Activated naive CD4-positive, alpha-beta T cell treated with anti-CD3 and anti-CD28 coated beads, Interleukin-2, amount 50 U/mL, for 24 hours (primary cell): Measurements from ENCODE around the gene TASL.
"Not testable (repeated sequence)": the region's sequence is repeated elsewhere in the genome, so short reads cannot be mapped to it uniquely, and the experiment has no call there.

ENCODE experiments used
- H3K27ac Mint-ChIP-seq: one replicate; pipeline ENCODE4 v1.8.0; 2021; ENCODE audit warnings: mild to moderate bottlenecking, mixed read lengths
- H3K27me3 Mint-ChIP-seq: one replicate; pipeline ENCODE4 v1.8.0; 2021; ENCODE audit warnings: mixed read lengths
- H3K36me3 Mint-ChIP-seq: one replicate; pipeline ENCODE4 v1.8.0; 2021; ENCODE audit warnings: mixed read lengths
- H3K4me1 Mint-ChIP-seq: one replicate; pipeline ENCODE4 v1.8.0; 2021; ENCODE audit warnings: mixed read lengths
- H3K4me3 Mint-ChIP-seq: one replicate; pipeline ENCODE4 v1.8.0; 2021; ENCODE audit warnings: mild to moderate bottlenecking, mixed read lengths
- H3K9me3 Mint-ChIP-seq: one replicate; pipeline ENCODE4 v1.8.0; 2021; ENCODE audit warnings: mixed read lengths

TASL gene

DNA sequence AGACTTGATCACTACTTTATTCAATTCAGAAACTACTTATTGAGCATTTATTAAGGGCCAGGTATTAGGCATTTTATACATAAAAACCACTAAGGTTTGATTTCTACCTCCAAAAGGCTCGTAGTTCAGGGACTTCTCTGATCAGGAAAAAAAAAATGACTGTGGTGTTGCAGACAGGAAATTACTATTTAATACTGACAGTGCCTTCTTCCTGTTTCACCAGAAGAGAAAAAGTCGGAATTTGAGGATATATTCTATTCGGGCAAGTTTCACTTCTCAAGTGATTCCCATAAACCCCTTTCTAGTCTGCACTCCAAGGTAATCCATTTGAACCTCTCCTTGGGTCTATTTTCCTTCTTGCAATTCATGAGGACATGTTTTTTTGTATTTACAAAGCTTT is 15.3 kb upstream of the TASL start:
- no peaks in the 10 kb centered on the region for H3K36me3 Mint-ChIP-seq
- no peak overlapping the region for H3K4me3 Mint-ChIP-seq
- H3K27me3 Mint-ChIP-seq: no peaks in the 10 kb centered on the region
- H3K4me1 Mint-ChIP-seq: peaks cover 12% of the 10 kb centered on the region
- no peak overlapping the region for H3K27ac Mint-ChIP-seq
- H3K9me3 Mint-ChIP-seq: no peaks in the 10 kb centered on the region

- Mint-ChIP-seq H3K9me3 (no peaks in the 10 kb centered on the region), H3K27ac (no peak overlapping the region), H3K4me1 (peaks cover 12% of the 10 kb centered on the region), H3K36me3 (no peaks in the 10 kb centered on the region), H3K27me3 (no peaks in the 10 kb centered on the region), H3K4me3 (no peak overlapping the region)
These were observed 12.8 kb upstream of the TASL start for GRCh38 chrX:30590368-30590767.

DNA sequence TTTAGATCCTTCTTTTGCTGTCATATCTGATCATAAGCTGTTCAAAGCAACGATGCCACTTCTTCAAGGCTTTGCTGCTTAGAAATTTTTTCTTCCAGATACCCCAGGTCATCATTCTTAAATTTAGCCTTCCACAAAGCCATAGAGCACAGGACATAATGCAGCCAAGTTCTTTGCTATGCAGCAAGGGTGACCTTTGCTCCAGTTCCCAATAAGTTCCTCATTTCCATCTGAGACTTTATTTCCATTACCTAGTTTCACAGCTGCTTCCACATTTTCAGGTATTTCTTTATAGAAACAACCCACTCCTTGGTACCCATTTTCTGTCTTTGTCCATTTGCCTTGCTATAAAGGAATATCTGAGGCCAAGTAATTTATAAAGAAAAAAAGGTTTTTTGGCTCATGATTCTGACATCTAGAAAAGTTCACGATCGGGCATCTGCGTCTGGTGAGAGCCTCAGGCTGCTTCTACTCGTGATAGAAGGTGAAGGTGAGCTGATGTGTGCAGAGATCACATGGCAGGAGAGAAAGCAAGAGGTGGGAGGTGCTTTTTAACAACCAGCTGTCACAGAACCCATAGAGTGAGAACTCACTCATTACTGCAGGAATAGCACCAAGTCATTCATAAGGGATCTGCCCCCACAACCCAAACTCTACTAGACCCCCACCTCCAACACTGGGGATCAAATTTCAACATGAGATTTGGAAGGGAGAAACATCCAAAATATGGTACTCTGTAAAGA is 11.8 kb upstream of the TASL start:
- no peak overlapping the region for H3K4me3 Mint-ChIP-seq
- H3K4me1 Mint-ChIP-seq: peaks cover 12% of the 10 kb centered on the region
- H3K36me3 Mint-ChIP-seq: no peaks in the 10 kb centered on the region
- H3K27me3 Mint-ChIP-seq: no peaks in the 10 kb centered on the region
- H3K9me3 Mint-ChIP-seq: no peaks in the 10 kb centered on the region
- H3K27ac Mint-ChIP-seq: no peak overlapping the region

GRCh38 chrX:30586516-30586915 is 8.9 kb upstream of the TASL start:
- no peak overlapping the region for H3K27ac Mint-ChIP-seq
- no peak overlapping the region for H3K4me3 Mint-ChIP-seq
- H3K9me3 Mint-ChIP-seq: no peaks in the 10 kb centered on the region
- H3K27me3 Mint-ChIP-seq: no peaks in the 10 kb centered on the region
- no peaks in the 10 kb centered on the region for H3K4me1 Mint-ChIP-seq
- no peaks in the 10 kb centered on the region for H3K36me3 Mint-ChIP-seq

- no peaks in the 10 kb centered on the region for H3K4me1 Mint-ChIP-seq
- no peak overlapping the region for H3K27ac Mint-ChIP-seq
- H3K27me3 Mint-ChIP-seq: no peaks in the 10 kb centered on the region
- H3K9me3 Mint-ChIP-seq: no peaks in the 10 kb centered on the region
- no peak overlapping the region for H3K4me3 Mint-ChIP-seq
- H3K36me3 Mint-ChIP-seq: no peaks in the 10 kb centered on the region
These were observed 5.1 kb upstream of the TASL start for GRCh38 chrX:30582664-30583063.

- H3K9me3 Mint-ChIP-seq: no peaks in the 10 kb centered on the region
- no peaks in the 10 kb centered on the region for H3K27me3 Mint-ChIP-seq
- no peak overlapping the region for H3K27ac Mint-ChIP-seq
- H3K4me3 Mint-ChIP-seq: no peak overlapping the region
- H3K36me3 Mint-ChIP-seq: no peaks in the 10 kb centered on the region
- peaks cover 4% of the 10 kb centered on the region for H3K4me1 Mint-ChIP-seq
These were observed 3.1 kb upstream of the TASL start for GRCh38 chrX:30580641-30581040.

GRCh38 chrX:30576881-30577280 is 685 bp downstream of the TASL start:
- peak overlapping the region; percentile 93 for H3K4me3 Mint-ChIP-seq
- peak overlapping the region; percentile 97 for H3K27ac Mint-ChIP-seq
- H3K4me1 Mint-ChIP-seq: peaks cover 24% of the 10 kb centered on the region
- no peaks in the 10 kb centered on the region for H3K27me3 Mint-ChIP-seq
- no peaks in the 10 kb centered on the region for H3K9me3 Mint-ChIP-seq
- H3K36me3 Mint-ChIP-seq: peaks cover 7% of the 10 kb centered on the region

DNA sequence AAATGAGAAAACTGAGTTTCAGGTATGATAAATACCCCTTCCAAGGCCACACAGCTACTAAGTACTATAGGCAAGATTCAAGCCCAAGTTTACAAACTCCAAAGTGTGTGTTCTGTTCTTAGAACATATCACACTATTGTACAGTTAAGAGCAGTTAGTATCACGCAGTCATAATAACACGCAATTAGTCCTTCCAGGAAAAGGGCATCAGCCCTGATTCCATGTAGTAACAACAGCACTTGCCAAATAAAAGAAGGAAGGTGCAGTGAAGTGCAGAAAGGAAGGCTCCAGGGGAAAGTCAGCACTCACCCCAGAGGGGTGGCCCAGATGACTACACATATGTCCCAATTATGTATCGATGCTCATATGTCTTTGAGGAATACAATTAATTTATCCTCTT is 4.4 kb downstream of the TASL start:
- no peaks in the 10 kb centered on the region for H3K27me3 Mint-ChIP-seq
- peaks cover 36% of the 10 kb centered on the region for H3K4me1 Mint-ChIP-seq
- H3K27ac Mint-ChIP-seq: no peak overlapping the region
- no peak overlapping the region for H3K4me3 Mint-ChIP-seq
- no peaks in the 10 kb centered on the region for H3K9me3 Mint-ChIP-seq
- H3K36me3 Mint-ChIP-seq: peaks cover 7% of the 10 kb centered on the region

DNA sequence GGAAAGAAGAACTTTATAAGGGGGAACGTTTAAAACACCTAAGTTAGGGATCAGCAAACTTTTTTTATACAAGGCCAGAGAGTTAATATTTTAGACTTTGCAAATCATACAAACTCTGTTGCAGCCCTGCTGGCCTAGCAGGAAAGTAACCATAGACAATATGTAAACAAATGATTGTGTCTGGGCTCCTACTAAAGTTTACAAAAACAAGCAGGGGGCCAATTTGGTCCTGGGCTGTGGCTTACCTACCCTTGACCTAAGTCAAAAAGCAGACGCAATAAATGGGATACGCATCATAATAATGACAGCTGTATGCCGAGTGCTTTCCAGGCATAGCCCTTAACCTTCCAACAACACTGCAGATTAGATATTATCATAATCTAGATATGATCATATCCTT is 4.9 kb downstream of the TASL start:
- Mint-ChIP-seq H3K4me1 (peaks cover 38% of the 10 kb centered on the region), H3K4me3 (peak overlapping the region; percentile 57), H3K36me3 (peaks cover 7% of the 10 kb centered on the region), H3K27me3 (no peaks in the 10 kb centered on the region), H3K27ac (no peak overlapping the region), H3K9me3 (no peaks in the 10 kb centered on the region)

- H3K27me3 Mint-ChIP-seq: no peaks in the 10 kb centered on the region
- peaks cover 7% of the 10 kb centered on the region for H3K36me3 Mint-ChIP-seq
- H3K4me3 Mint-ChIP-seq: no peak overlapping the region
These were observed 5.6 kb downstream of the TASL start for GRCh38 chrX:30572004-30572403.

GRCh38 chrX:30570505-30570904 is 7.1 kb downstream of the TASL start:
- H3K36me3 Mint-ChIP-seq: peaks cover 7% of the 10 kb centered on the region
- no peaks in the 10 kb centered on the region for H3K9me3 Mint-ChIP-seq
- H3K4me3 Mint-ChIP-seq: no peak overlapping the region
- H3K4me1 Mint-ChIP-seq: peaks cover 33% of the 10 kb centered on the region
- H3K27ac Mint-ChIP-seq: no peak overlapping the region
- no peaks in the 10 kb centered on the region for H3K27me3 Mint-ChIP-seq

More at GRCh38 chrX:30572004-30572403, 5.6 kb downstream of the TASL start:
- Mint-ChIP-seq H3K27ac (no peak overlapping the region), H3K4me1 (peaks cover 38% of the 10 kb centered on the region), H3K9me3 (no peaks in the 10 kb centered on the region)

DNA sequence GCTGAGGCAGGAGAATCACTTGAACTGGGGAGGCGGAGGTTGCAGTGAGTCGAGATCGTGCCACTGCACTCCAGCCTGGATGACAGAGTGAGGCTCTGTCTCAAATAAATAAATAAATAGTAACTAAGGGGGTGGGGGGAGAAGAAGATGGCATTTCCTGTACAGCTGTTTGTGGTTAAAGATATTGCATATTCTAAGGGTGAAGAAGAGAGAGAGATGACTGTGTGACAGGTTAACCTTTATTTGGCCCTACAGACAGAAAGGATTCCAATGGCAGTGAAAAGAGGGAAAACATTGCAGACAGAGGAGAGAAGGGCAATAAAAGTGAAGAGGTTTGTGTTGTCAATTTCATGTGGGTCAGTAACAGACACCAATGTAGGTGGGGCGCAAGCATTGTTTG is 9.4 kb downstream of the TASL start:
- Mint-ChIP-seq H3K36me3 (peaks cover 9% of the 10 kb centered on the region), H3K4me1 (peaks cover 25% of the 10 kb centered on the region), H3K4me3 (no peak overlapping the region), H3K9me3 (no peaks in the 10 kb centered on the region), H3K27me3 (no peaks in the 10 kb centered on the region), H3K27ac (no peak overlapping the region)

DNA sequence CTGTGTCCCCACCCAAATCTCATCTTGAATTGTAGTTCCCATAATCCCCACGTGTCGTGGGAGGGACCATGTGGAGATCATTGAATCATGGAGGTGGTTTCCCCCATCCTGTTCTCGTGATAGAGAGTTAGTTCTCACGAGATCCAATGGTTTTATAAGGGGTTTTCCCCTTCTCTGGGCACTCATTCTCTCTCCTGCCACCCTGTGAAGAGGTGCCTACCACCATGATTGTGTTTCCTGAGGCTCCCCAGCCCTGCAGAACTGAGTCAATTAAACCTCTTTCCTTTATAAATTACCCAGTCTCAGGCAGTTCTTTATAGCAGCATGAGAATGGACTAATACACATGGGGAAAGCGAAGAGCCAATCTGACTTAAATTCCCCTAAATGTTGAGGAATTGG is 14.5 kb downstream of the TASL start:
- not testable (repeated sequence) for H3K27ac Mint-ChIP-seq, H3K9me3 Mint-ChIP-seq

GRCh38 chrX:30561191-30561590 is 16.4 kb downstream of the TASL start:
- peaks cover 7% of the 10 kb centered on the region for H3K4me1 Mint-ChIP-seq
- no peaks in the 10 kb centered on the region for H3K27me3 Mint-ChIP-seq
- peaks cover 14% of the 10 kb centered on the region for H3K36me3 Mint-ChIP-seq
- H3K27ac Mint-ChIP-seq: no peak overlapping the region
- no peaks in the 10 kb centered on the region for H3K9me3 Mint-ChIP-seq
- H3K4me3 Mint-ChIP-seq: no peak overlapping the region

More for the DNA sequence above, 14.5 kb downstream of the TASL start:
- H3K4me1 Mint-ChIP-seq, H3K27me3 Mint-ChIP-seq, H3K4me3 Mint-ChIP-seq: not testable (repeated sequence)
- H3K36me3 Mint-ChIP-seq: peaks cover 14% of the 10 kb centered on the region

GRCh38 chrX:30538271-30538670 is 39.3 kb downstream of the TASL start:
- Mint-ChIP-seq H3K27ac (no peak overlapping the region), H3K36me3 (no peaks in the 10 kb centered on the region), H3K4me3 (no peak overlapping the region), H3K27me3 (no peaks in the 10 kb centered on the region), H3K4me1 (no peaks in the 10 kb centered on the region), H3K9me3 (peaks cover 5% of the 10 kb centered on the region)

- no peaks in the 10 kb centered on the region for H3K9me3 Mint-ChIP-seq
- H3K4me1 Mint-ChIP-seq: no peaks in the 10 kb centered on the region
- H3K27ac Mint-ChIP-seq: no peak overlapping the region
- no peak overlapping the region for H3K4me3 Mint-ChIP-seq
- no peaks in the 10 kb centered on the region for H3K36me3 Mint-ChIP-seq
- H3K27me3 Mint-ChIP-seq: no peaks in the 10 kb centered on the region
These were observed 43.7 kb downstream of the TASL start for GRCh38 chrX:30533835-30534234.

DNA sequence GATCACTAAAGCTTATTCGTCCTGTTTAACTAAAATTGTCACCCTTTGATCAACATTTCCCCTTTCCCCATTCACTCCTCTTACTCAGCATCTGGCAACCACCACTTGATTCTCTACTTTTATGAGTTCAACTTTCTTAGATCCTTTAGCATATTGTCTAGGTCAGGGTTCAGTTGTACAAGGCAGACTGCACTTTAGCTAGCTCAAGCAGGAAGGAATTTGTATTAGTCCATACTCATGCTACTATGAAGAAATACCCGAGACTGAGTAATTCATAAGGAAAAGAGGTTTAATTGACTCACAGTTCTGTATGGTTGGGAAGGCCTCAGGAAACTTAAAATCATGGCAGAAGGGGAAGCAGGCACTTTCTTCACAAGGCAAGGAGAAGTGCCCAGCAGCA is 44.3 kb downstream of the TASL start:
- no peak overlapping the region for H3K27ac Mint-ChIP-seq
- no peaks in the 10 kb centered on the region for H3K4me1 Mint-ChIP-seq
- H3K36me3 Mint-ChIP-seq: no peaks in the 10 kb centered on the region
- H3K4me3 Mint-ChIP-seq: no peak overlapping the region
- H3K27me3 Mint-ChIP-seq: no peaks in the 10 kb centered on the region
- no peaks in the 10 kb centered on the region for H3K9me3 Mint-ChIP-seq
